DND-41 (cell line): ENCODE data around the gene NAT10.

Experiments
- ATAC-seq: fragments of 200-7000 bp; cut with Tn5 transposase; 3 replicates; pipeline ENCODE4 v1.9.1; 2021; ENCODE audit warnings: low read depth; ENCODE audit not compliant: insufficient read depth
- DNase-seq: peaks from one replicate; pipeline ENCODE4 v3.0.0-alpha.2; 2020
- H2AFZ ChIP-seq: 2 replicates; pipeline ENCODE4 v1.6.0; 2012; ENCODE audit warnings: low read depth, low read length
- H3K27ac ChIP-seq: 2 replicates; pipeline ENCODE4 v1.5.1; 2012; ENCODE audit warnings: low read length, inconsistent platforms
- H3K27me3 ChIP-seq: fragments of 200-600 bp; sonication (generic); 2 replicates; pipeline ENCODE4 v1.6.0; 2012; ENCODE audit warnings: low read length, mild to moderate bottlenecking, inconsistent platforms; ENCODE audit not compliant: insufficient read depth, poor library complexity
- H3K36me3 ChIP-seq: 2 replicates; pipeline ENCODE4 v1.5.1; 2012; ENCODE audit warnings: low read length, inconsistent platforms; ENCODE audit not compliant: insufficient read depth
- H3K4me1 ChIP-seq: 2 replicates; pipeline ENCODE4 v1.5.1; 2012; ENCODE audit warnings: mild to moderate bottlenecking, low read length; ENCODE audit not compliant: insufficient read depth
- H3K4me2 ChIP-seq: 2 replicates; pipeline ENCODE4 v1.6.0; 2012; ENCODE audit warnings: mild to moderate bottlenecking, moderate library complexity, low read length, inconsistent platforms; ENCODE audit not compliant: insufficient read depth
- H3K4me3 ChIP-seq, 2 experiments: fragments of 200-600 bp in 1 of 2; shearing (Covaris generic) in 1 of 2; 2 replicates each; pipeline ENCODE4 v1.5.1; 2012 to 2016; ENCODE audit warnings: inconsistent platforms in 2 of 2, low read length in 2 of 2, mild to moderate bottlenecking in 2 of 2, low read depth in 1 of 2, moderate library complexity in 1 of 2
- H3K79me2 ChIP-seq: 2 replicates; pipeline ENCODE4 v1.6.0; 2012; ENCODE audit warnings: low read length, inconsistent platforms; ENCODE audit not compliant: insufficient read depth
- H3K9ac ChIP-seq: 2 replicates; pipeline ENCODE4 v1.6.0; 2012; ENCODE audit warnings: low read depth, mild to moderate bottlenecking, inconsistent platforms, low read length, moderate library complexity
- H3K9me3 ChIP-seq: 2 replicates; pipeline ENCODE4 v1.5.1; 2012; ENCODE audit warnings: low read length, moderate library complexity, mild to moderate bottlenecking, inconsistent platforms; ENCODE audit not compliant: insufficient read depth, severe bottlenecking
- H4K20me1 ChIP-seq: 2 replicates; pipeline ENCODE4 v1.6.0; 2012; ENCODE audit warnings: low read length; ENCODE audit not compliant: insufficient read depth
- CTCF ChIP-seq: IDR thresholded peaks from 2 replicates; pipeline ENCODE4 v1.5.1; 2012; ENCODE audit warnings: borderline replicate concordance, low read length, moderate library complexity, mild to moderate bottlenecking; ENCODE audit not compliant: poor library complexity, severe bottlenecking; ENCODE audit errors: extremely low read depth
- EZH2 ChIP-seq: IDR thresholded peaks from 3 replicates; pipeline ENCODE4 v1.6.1; 2012; ENCODE audit warnings: borderline replicate concordance, low read depth, mild to moderate bottlenecking, moderate library complexity, low read length, inconsistent platforms; ENCODE audit not compliant: severe bottlenecking

NAT10 gene

GRCh38 chr11:34181251-34181650 lies 75.8 kb downstream of the NAT10 start:
- H2AFZ ChIP-seq, result no peak overlapping the region
- no peak for DNase-seq
- peaks cover 7% of the 10 kb centered on the region for H3K27me3 ChIP-seq
- no peaks in the 10 kb centered on the region for H3K36me3 ChIP-seq
- peaks cover 4% of the 10 kb centered on the region; the same call in 1 of the 2 replicates for H4K20me1 ChIP-seq
- no peak overlapping the region for H3K4me3 ChIP-seq
- no peak for ATAC-seq
- H3K9ac ChIP-seq, result no peak overlapping the region
- H3K27ac ChIP-seq, result no peak overlapping the region
- no peaks in the 10 kb centered on the region for H3K4me1 ChIP-seq
- H3K9me3 ChIP-seq, result no peaks in the 10 kb centered on the region
- TF ChIP-seq CTCF, result no peak
- no peak for TF ChIP-seq EZH2
- H3K79me2 ChIP-seq, result no peaks in the 10 kb centered on the region
- H3K4me2 ChIP-seq, result no peak overlapping the region

- Histone ChIP-seq H3K4me3 (no peak overlapping the region), H3K9me3 (no peaks in the 10 kb centered on the region), H3K4me1 (no peaks in the 10 kb centered on the region), H3K9ac (no peak overlapping the region), H3K4me2 (no peak overlapping the region), H2AFZ (no peak overlapping the region), H3K36me3 (no peaks in the 10 kb centered on the region), H3K27me3 (peaks cover 6% of the 10 kb centered on the region), H4K20me1 (peaks cover 4% of the 10 kb centered on the region; the same call in 1 of the 2 replicates), H3K27ac (no peak overlapping the region), H3K79me2 (no peaks in the 10 kb centered on the region)
- ATAC-seq, result no peak
- no peak for DNase-seq
- TF ChIP-seq EZH2 (no peak), CTCF (no peak)
Observed at GRCh38 chr11:34181856-34182405, 76.5 kb downstream of the NAT10 start.

GRCh38 chr11:34182425-34182824 lies 77.0 kb downstream of the NAT10 start:
- H3K4me1 ChIP-seq, result no peaks in the 10 kb centered on the region
- no peak overlapping the region for H3K4me2 ChIP-seq
- no peak overlapping the region for H3K27ac ChIP-seq
- peaks cover 4% of the 10 kb centered on the region; the same call in 1 of the 2 replicates for H4K20me1 ChIP-seq
- no peaks in the 10 kb centered on the region for H3K9me3 ChIP-seq
- ATAC-seq (no peak), DNase-seq (no peak)
- no peak overlapping the region for H2AFZ ChIP-seq
- no peak overlapping the region for H3K9ac ChIP-seq
- H3K27me3 ChIP-seq, result peaks cover 3% of the 10 kb centered on the region
- H3K4me3 ChIP-seq, result no peak overlapping the region
- H3K36me3 ChIP-seq, result no peaks in the 10 kb centered on the region
- TF ChIP-seq CTCF (no peak), EZH2 (no peak)
- no peaks in the 10 kb centered on the region for H3K79me2 ChIP-seq
